CD14-positive monocyte (primary cell): ENCODE results near the gene SRCIN1. TPM values are rescaled to one million over a fixed set of nuclear protein-coding genes. Genes with fewer than 3 reads are reported as not detected.

Experiments
- DNase-seq, 3 donors: peaks; one replicate each; pipeline ENCODE4 v3.0.0-alpha.2; 2011 to 2022
- H2AFZ ChIP-seq: 2 replicates; pipeline ENCODE4 v1.6.0; 2012; ENCODE audit warnings: mild to moderate bottlenecking, low read depth, low read length, inconsistent platforms; ENCODE audit not compliant: insufficient read depth, poor library complexity, severe bottlenecking
- H3K27ac ChIP-seq, 2 donors: 1 replicate in 1 of 2; 2 replicates in 1 of 2; pipeline ENCODE4 v1.5.1; 2012 to 2013; ENCODE audit warnings: low read length in 2 of 2, control low read depth in 1 of 2, inconsistent platforms in 1 of 2, low read depth in 1 of 2, mild to moderate bottlenecking in 1 of 2
- H3K27me3 ChIP-seq, 2 donors: one replicate each; pipeline versions ENCODE4 v1.6.0 to v1.6.1; 2011 to 2013; ENCODE audit warnings: low read length in 2 of 2; ENCODE audit not compliant: control insufficient read depth in 2 of 2, insufficient read depth in 2 of 2
- H3K36me3 ChIP-seq, 2 donors: replicated peaks in 1 of 2; 1 replicate in 1 of 2; 2 replicates in 1 of 2; pipeline versions ENCODE4 v1.5.1 to v1.6.1; 2012 to 2013; ENCODE audit warnings: low read length in 2 of 2, control low read depth in 1 of 2, inconsistent platforms in 1 of 2, mild to moderate bottlenecking in 1 of 2; ENCODE audit not compliant: insufficient read depth in 2 of 2, control insufficient read depth in 1 of 2
- H3K4me1 ChIP-seq, 2 donors: 1 replicate in 1 of 2; 2 replicates in 1 of 2; pipeline versions ENCODE4 v1.5.1 to v1.6.1; 2012 to 2013; ENCODE audit warnings: low read length in 2 of 2, control low read depth in 1 of 2, inconsistent platforms in 1 of 2, mild to moderate bottlenecking in 1 of 2, moderate library complexity in 1 of 2; ENCODE audit not compliant: insufficient read depth in 2 of 2, control insufficient read depth in 1 of 2
- H3K4me2 ChIP-seq: replicated peaks from 2 replicates; pipeline ENCODE3; 2012; ENCODE audit warnings: low read length, moderate library complexity, mild to moderate bottlenecking; ENCODE audit not compliant: poor library complexity, severe bottlenecking; ENCODE audit errors: extremely low read depth
- H3K4me3 ChIP-seq, 3 experiments: fragments of 200-600 bp in 1 of 3; sonication (generic) in 1 of 3; replicated peaks in 1 of 3; 1 replicate in 2 of 3; 2 replicates in 1 of 3; pipeline ENCODE4 v1.5.1; 2011 to 2013; ENCODE audit warnings: low read length in 3 of 3, mild to moderate bottlenecking in 3 of 3, control low read depth in 2 of 3, low read depth in 2 of 3, inconsistent platforms in 1 of 3, moderate library complexity in 1 of 3
- H3K79me2 ChIP-seq: 2 replicates; pipeline ENCODE4 v1.6.0; 2012; ENCODE audit warnings: mild to moderate bottlenecking, control low read depth, inconsistent platforms, low read length, moderate library complexity; ENCODE audit not compliant: insufficient read depth
- H3K9ac ChIP-seq: 2 replicates; pipeline ENCODE4 v1.6.0; 2017; ENCODE audit warnings: low read length, mild to moderate bottlenecking; ENCODE audit not compliant: insufficient read depth, poor library complexity, severe bottlenecking
- H3K9me3 ChIP-seq, 2 donors: replicated peaks in 1 of 2; 1 replicate in 1 of 2; 2 replicates in 1 of 2; pipeline versions ENCODE4 v1.5.1 to v1.6.1; 2012 to 2013; ENCODE audit warnings: low read length in 2 of 2, control low read depth in 1 of 2; ENCODE audit not compliant: control insufficient read depth in 1 of 2, insufficient read depth in 1 of 2
- H4K20me1 ChIP-seq: 2 replicates; pipeline ENCODE4 v1.6.0; 2012; ENCODE audit warnings: mild to moderate bottlenecking, low read length, control low read depth, moderate library complexity; ENCODE audit not compliant: insufficient read depth
- H3K27ac Mint-ChIP-seq, 7 donors: one replicate each; pipeline ENCODE4 v1.8.0; 2020; ENCODE audit warnings: mild to moderate bottlenecking in 7 of 7, mixed read lengths in 7 of 7, moderate library complexity in 6 of 7, inconsistent platforms in 2 of 7
- H3K27me3 Mint-ChIP-seq, 3 donors: one replicate each; pipeline ENCODE4 v1.8.0; 2021 to 2022; ENCODE audit warnings: low read depth in 3 of 3, mild to moderate bottlenecking in 3 of 3, mixed read lengths in 3 of 3, moderate library complexity in 3 of 3, inconsistent platforms in 1 of 3
- H3K36me3 Mint-ChIP-seq, 2 donors: one replicate each; pipeline ENCODE4 v1.8.0; 2020; ENCODE audit warnings: mixed read lengths in 2 of 2, inconsistent platforms in 1 of 2, mild to moderate bottlenecking in 1 of 2
- H3K4me1 Mint-ChIP-seq: one replicate; pipeline ENCODE4 v1.8.0; 2020; ENCODE audit warnings: mild to moderate bottlenecking, mixed read lengths
- H3K4me3 Mint-ChIP-seq, 2 donors: one replicate each; pipeline ENCODE4 v1.8.0; 2020; ENCODE audit warnings: mild to moderate bottlenecking in 2 of 2, mixed read lengths in 2 of 2, moderate library complexity in 1 of 2
- H3K9me3 Mint-ChIP-seq, 7 donors: one replicate each; pipeline ENCODE4 v1.8.0; 2020 to 2022; ENCODE audit warnings: mixed read lengths in 7 of 7, mild to moderate bottlenecking in 6 of 7, moderate library complexity in 6 of 7, inconsistent platforms in 2 of 7
- WGBS: methylation state at CpG from one replicate; pipeline ENCODE4 v1.1.5; 2013; ENCODE audit warnings: missing lambda C conversion rate; ENCODE audit not compliant: insufficient coverage; 5-methylcytosine and 5-hydroxymethylcytosine counted together
- intact Hi-C, 2 donors: fragments of 100-400 bp; cut with micrococcal nuclease; formaldehyde crosslinking; loops; one replicate each; pipeline versions ENCODE4 v1.15.0 to v1.15.1; 2023
- polyA plus RNA-seq, 3 donors: library from polyadenylated mRNA; depleted of rRNA in 1 of 3; unstranded in 2 of 3; stranded (reverse) in 1 of 3; fragments of 300-500 nt in 2 of 3; fragments of >200 nt in 1 of 3; fragmentation: Illumina TruSeq in 2 of 3; gene quantifications; 1 replicate in 2 of 3; 2 replicates in 1 of 3; pipeline ENCODE4 v1.2.3, GENCODE V29; 2012 to 2021
- TF ChIP-seq, protein P1 (sequence below): fragments of 200-600 bp; IDR thresholded peaks from one replicate; pipeline ENCODE4 v1.8.0; 2022; ENCODE audit warnings: antibody characterized with exemption, mild to moderate bottlenecking

SRCIN1 gene
- polyA plus RNA-seq, 3 donors = 0.01 TPM; not detected in 2

DNA sequence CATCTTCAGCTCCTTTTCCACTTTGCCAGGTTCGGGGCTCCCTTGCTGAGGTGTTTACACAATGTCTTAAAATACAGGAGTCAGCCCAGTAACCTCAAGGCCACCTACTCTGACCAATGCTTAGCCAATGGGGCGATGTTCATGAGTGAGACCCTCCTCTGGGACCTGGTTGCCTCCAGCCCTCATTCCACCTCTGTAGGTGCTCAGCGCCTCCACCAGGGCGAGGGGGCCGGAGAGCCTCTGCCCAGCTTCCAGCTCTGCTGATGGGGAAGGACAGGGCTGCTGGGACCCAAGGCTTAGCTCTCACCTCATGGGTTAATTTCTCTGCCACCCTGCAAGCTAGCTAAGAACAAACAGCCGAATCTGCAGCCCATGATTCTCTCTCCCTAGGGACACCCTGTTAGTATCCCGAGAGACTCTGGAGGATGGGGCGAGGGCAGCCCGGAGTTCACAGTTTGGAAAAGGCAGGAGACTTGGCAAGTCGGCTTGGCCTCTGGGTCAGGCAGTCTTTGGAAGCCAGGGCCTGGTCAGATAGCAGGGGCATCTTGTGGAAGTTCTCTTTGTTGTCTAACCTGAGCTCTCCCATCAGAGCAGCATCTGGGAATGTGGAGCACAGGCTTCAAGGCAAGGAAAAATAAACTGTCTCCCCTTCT lies 16.2 kb downstream of the SRCIN1 start:
- Histone ChIP-seq H3K27me3 (peaks cover 78 to 89% of the 10 kb centered on the region in 2 donors), H2AFZ (no peak overlapping the region), H3K9me3 (peaks cover 12 to 27% of the 10 kb centered on the region in 2 donors), H4K20me1 (peaks cover 19% of the 10 kb centered on the region), H3K4me2 (no peak overlapping the region), H3K4me3 (no peak overlapping the region), H3K4me1 (peaks cover 19 to 32% of the 10 kb centered on the region in 2 donors), H3K79me2 (no peaks in the 10 kb centered on the region), H3K9ac (no peak overlapping the region), H3K27ac (no peak overlapping the region), H3K36me3 (no peaks in the 10 kb centered on the region)
- no peak for DNase-seq
- 85% methylated on average over 5 of the region's 10 CpGs for WGBS
- peak overlapping the region in 1 of 7 donors; percentile 57 for H3K27ac Mint-ChIP-seq
- intact Hi-C loops = no loop called here
- H3K4me3 Mint-ChIP-seq = peak overlapping the region in 1 of 2 donors; percentile 80
- TF ChIP-seq, protein P1, sequence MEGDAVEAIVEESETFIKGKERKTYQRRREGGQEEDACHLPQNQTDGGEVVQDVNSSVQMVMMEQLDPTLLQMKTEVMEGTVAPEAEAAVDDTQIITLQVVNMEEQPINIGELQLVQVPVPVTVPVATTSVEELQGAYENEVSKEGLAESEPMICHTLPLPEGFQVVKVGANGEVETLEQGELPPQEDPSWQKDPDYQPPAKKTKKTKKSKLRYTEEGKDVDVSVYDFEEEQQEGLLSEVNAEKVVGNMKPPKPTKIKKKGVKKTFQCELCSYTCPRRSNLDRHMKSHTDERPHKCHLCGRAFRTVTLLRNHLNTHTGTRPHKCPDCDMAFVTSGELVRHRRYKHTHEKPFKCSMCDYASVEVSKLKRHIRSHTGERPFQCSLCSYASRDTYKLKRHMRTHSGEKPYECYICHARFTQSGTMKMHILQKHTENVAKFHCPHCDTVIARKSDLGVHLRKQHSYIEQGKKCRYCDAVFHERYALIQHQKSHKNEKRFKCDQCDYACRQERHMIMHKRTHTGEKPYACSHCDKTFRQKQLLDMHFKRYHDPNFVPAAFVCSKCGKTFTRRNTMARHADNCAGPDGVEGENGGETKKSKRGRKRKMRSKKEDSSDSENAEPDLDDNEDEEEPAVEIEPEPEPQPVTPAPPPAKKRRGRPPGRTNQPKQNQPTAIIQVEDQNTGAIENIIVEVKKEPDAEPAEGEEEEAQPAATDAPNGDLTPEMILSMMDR = no peak
- peaks cover 4 to 6% of the 10 kb centered on the region in 2 donors for H3K36me3 Mint-ChIP-seq
- H3K4me1 Mint-ChIP-seq = peaks cover 34% of the 10 kb centered on the region
- peaks cover 85 to 99% (median 96%) of the 10 kb centered on the region in 3 donors for H3K27me3 Mint-ChIP-seq
- H3K9me3 Mint-ChIP-seq = peaks cover 3 to 20% (median 14%) of the 10 kb centered on the region in 7 donors

DNA sequence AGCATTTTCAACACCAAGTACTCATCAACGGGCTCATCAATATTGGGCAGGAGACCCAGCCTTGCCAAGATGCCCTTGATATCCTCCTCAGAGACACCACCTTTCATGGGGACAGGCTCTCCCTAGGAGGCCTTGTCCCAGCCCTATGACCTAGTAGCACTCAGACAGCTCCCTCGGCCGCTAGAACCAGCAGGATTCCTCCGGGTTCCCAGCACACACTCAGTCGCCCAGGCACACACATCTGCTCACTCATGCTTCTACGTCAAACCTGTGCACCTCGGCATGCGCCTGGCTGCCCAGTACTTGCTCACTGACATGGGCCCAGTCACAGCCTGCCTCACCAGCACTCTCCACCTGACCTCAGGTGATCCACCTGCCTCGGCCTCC lies 17.0 kb downstream of the SRCIN1 start:
- Mint-ChIP-seq H3K27me3 (peaks cover 85 to 99% (median 95%) of the 10 kb centered on the region in 3 donors), H3K36me3 (peaks cover 4 to 6% of the 10 kb centered on the region in 2 donors), H3K4me3 (peak overlapping the region in 1 of 2 donors; percentile 80), H3K9me3 (peaks cover 3 to 20% (median 14%) of the 10 kb centered on the region in 7 donors), H3K4me1 (peaks cover 39% of the 10 kb centered on the region), H3K27ac (no peak overlapping the region)
- TF ChIP-seq, protein P1 = no peak
- Histone ChIP-seq H3K27me3 (peaks cover 71 to 89% of the 10 kb centered on the region in 2 donors), H3K4me2 (no peak overlapping the region), H3K79me2 (no peaks in the 10 kb centered on the region), H3K36me3 (no peaks in the 10 kb centered on the region), H3K4me1 (peaks cover 22 to 32% of the 10 kb centered on the region in 2 donors), H3K9me3 (peaks cover 12 to 21% of the 10 kb centered on the region in 2 donors), H3K9ac (no peak overlapping the region), H3K4me3 (no peak overlapping the region), H4K20me1 (peaks cover 16% of the 10 kb centered on the region), H3K27ac (no peak overlapping the region), H2AFZ (no peak overlapping the region)
- 75% methylated on average over 9 of the region's 9 CpGs for WGBS
- intact Hi-C loops = no loop called here
- DNase-seq = no peak
